ENCODE data around the gene TEN1. TPM values are rescaled to one million over a fixed set of nuclear protein-coding genes. Genes with fewer than 3 reads are reported as not detected.

TEN1 gene
- total and polyA plus RNA-seq, 2 of the 13 experiments (the other 11 are each of a cell fraction or from before 2014, with no cell fraction given) = 18.0 to 21.3 TPM

- TF ChIP-seq STAT6 (CRISPR knock-in tag; IDR thresholded peaks at IDR 0.05; ENCODE audit: borderline replicate concordance) = no peak
Observed at GRCh38 chr17:75932852-75933251, 46.2 kb upstream of the TEN1 start (continued).

GRCh38 chr17:75933808-75934207, 45.2 kb upstream of the TEN1 start:
- Histone ChIP-seq H3K4me2 (ENCODE audit: low read depth, low read length) (no peak overlapping the region), H3K79me2 (ENCODE audit: insufficient read depth, low read length) (no peaks in the 10 kb centered on the region), H3K4me3 (replicated peaks in 1 of 3; ENCODE audit: insufficient read depth in 1 of 3, low read depth in 2 of 3, low read length in 3 of 3) (no peak overlapping the region), H2AFZ (ENCODE audit: low read length) (no peak overlapping the region), H3K9me3 (ENCODE audit: low read length) (no peaks in the 10 kb centered on the region), H3K36me3 (replicated peaks in 1 of 2; ENCODE audit: control insufficient read depth in 1 of 2, insufficient read depth in 2 of 2, low read length in 2 of 2) (no peaks in the 10 kb centered on the region), H4K20me1 (ENCODE audit: insufficient read depth, low read length) (no peaks in the 10 kb centered on the region), H3K9ac (ENCODE audit: insufficient read depth, low read depth, low read length) (no peak overlapping the region), H3K27ac (ENCODE audit: extremely low read length, insufficient read depth, low read length) (no peak overlapping the region), H3K4me1 (ENCODE audit: insufficient read depth, low read length) (peaks cover 6% of the 10 kb centered on the region; the same call in 1 of the 2 replicates), H3K27me3 (ENCODE audit: control insufficient read depth in 1 of 2, insufficient read depth in 2 of 2, low read length in 2 of 2) (no peaks in the 10 kb centered on the region)
- no TSS peak for BruUV-seq (replicated peaks)
- DNase-seq (ENCODE audit: low spot score) = no peak
- FAIRE-seq = no peak
- in situ Hi-C loops (cut with HindIII; ENCODE audit: extremely low pct_ligation_motif_present, low pct_unique_long_range_greater_than_20kb) (no loop called here), intact Hi-C loops (cut with micrococcal nuclease; ENCODE audit: unreplicated experiment) (no loop called here)
- WGBS (ENCODE audit: low lambda C conversion rate) = 84% methylated on average over 4 of the region's 4 CpGs
- ChIA-PET CTCF (ENCODE audit: low intra/inter-chr PET ratio, low total read pairs) (no interaction called here), POLR2A (interaction anchor here (1.4 kb wide), 1 partner anchor 63 kb away, joined by 4 read pairs; no protein-coding TSS in a partner anchor)
- ATAC-seq = no peak
- TF ChIP-seq AFF4 (CRISPR knock-in tag; IDR thresholded peaks at IDR 0.05) (no peak), YEATS4 (CRISPR knock-in tag; IDR thresholded peaks at IDR 0.05; ENCODE audit: borderline replicate concordance) (no peak), KLF9 (CRISPR knock-in tag; IDR thresholded peaks at IDR 0.05; ENCODE audit: low read depth) (no peak), LBX2 (CRISPR knock-in tag; IDR thresholded peaks at IDR 0.05; ENCODE audit: borderline replicate concordance) (no peak), ZNF569 (CRISPR knock-in tag; IDR thresholded peaks at IDR 0.05; ENCODE audit: borderline replicate concordance) (no peak)
- TF ChIP-seq, protein P1, sequence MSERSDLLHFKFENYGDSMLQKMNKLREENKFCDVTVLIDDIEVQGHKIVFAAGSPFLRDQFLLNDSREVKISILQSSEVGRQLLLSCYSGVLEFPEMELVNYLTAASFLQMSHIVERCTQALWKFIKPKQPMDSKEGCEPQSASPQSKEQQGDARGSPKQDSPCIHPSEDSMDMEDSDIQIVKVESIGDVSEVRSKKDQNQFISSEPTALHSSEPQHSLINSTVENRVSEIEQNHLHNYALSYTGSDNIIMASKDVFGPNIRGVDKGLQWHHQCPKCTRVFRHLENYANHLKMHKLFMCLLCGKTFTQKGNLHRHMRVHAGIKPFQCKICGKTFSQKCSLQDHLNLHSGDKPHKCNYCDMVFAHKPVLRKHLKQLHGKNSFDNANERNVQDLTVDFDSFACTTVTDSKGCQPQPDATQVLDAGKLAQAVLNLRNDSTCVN (CRISPR knock-in tag; IDR thresholded peaks at IDR 0.05; ENCODE audit: borderline replicate concordance) = no peak
- TF ChIP-seq, protein P2, sequence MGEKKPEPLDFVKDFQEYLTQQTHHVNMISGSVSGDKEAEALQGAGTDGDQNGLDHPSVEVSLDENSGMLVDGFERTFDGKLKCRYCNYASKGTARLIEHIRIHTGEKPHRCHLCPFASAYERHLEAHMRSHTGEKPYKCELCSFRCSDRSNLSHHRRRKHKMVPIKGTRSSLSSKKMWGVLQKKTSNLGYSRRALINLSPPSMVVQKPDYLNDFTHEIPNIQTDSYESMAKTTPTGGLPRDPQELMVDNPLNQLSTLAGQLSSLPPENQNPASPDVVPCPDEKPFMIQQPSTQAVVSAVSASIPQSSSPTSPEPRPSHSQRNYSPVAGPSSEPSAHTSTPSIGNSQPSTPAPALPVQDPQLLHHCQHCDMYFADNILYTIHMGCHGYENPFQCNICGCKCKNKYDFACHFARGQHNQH (CRISPR knock-in tag; IDR thresholded peaks at IDR 0.05) = no peak
- TF ChIP-seq, protein P3, sequence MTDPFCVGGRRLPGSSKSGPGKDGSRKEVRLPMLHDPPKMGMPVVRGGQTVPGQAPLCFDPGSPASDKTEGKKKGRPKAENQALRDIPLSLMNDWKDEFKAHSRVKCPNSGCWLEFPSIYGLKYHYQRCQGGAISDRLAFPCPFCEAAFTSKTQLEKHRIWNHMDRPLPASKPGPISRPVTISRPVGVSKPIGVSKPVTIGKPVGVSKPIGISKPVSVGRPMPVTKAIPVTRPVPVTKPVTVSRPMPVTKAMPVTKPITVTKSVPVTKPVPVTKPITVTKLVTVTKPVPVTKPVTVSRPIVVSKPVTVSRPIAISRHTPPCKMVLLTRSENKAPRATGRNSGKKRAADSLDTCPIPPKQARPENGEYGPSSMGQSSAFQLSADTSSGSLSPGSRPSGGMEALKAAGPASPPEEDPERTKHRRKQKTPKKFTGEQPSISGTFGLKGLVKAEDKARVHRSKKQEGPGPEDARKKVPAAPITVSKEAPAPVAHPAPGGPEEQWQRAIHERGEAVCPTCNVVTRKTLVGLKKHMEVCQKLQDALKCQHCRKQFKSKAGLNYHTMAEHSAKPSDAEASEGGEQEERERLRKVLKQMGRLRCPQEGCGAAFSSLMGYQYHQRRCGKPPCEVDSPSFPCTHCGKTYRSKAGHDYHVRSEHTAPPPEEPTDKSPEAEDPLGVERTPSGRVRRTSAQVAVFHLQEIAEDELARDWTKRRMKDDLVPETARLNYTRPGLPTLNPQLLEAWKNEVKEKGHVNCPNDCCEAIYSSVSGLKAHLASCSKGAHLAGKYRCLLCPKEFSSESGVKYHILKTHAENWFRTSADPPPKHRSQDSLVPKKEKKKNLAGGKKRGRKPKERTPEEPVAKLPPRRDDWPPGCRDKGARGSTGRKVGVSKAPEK (CRISPR knock-in tag; IDR thresholded peaks at IDR 0.05; ENCODE audit: borderline replicate concordance) = no peak

Data from HepG2 (cell line).